Naive B cell (primary cell): ENCODE data around the gene SCO2. TPM values are rescaled to one million over a fixed set of nuclear protein-coding genes. Genes with fewer than 3 reads are reported as not detected.

Experiments used
- ATAC-seq, 2 donors: fragments of 150-1000 bp; cut with Tn5 transposase; 2 replicates each; pipeline ENCODE4 v1.10.0; 2021; ENCODE audit warnings: low read depth in 2 of 2, mild to moderate bottlenecking in 2 of 2, moderate library complexity in 2 of 2
- DNase-seq: peaks from one replicate; pipeline ENCODE4 v3.0.0; 2022
- H3K27ac Mint-ChIP-seq, 6 donors: one replicate each; pipeline ENCODE4 v1.8.0; 2020 to 2022; ENCODE audit warnings: mild to moderate bottlenecking in 6 of 6, mixed read lengths in 6 of 6, moderate library complexity in 5 of 6, inconsistent platforms in 2 of 6
- H3K27me3 Mint-ChIP-seq, 3 donors: one replicate each; pipeline ENCODE4 v1.8.0; 2021 to 2022; ENCODE audit warnings: mixed read lengths in 3 of 3, mild to moderate bottlenecking in 1 of 3
- H3K36me3 Mint-ChIP-seq, 2 donors: one replicate each; pipeline ENCODE4 v1.8.0; 2020 to 2022; ENCODE audit warnings: mixed read lengths in 2 of 2, inconsistent platforms in 1 of 2, mild to moderate bottlenecking in 1 of 2
- H3K4me1 Mint-ChIP-seq, 3 donors: one replicate each; pipeline ENCODE4 v1.8.0; 2020 to 2022; ENCODE audit warnings: mixed read lengths in 3 of 3, inconsistent platforms in 1 of 3, mild to moderate bottlenecking in 1 of 3, moderate library complexity in 1 of 3
- H3K4me3 Mint-ChIP-seq, 8 donors: one replicate each; pipeline ENCODE4 v1.8.0; 2020 to 2022; ENCODE audit warnings: mild to moderate bottlenecking in 8 of 8, mixed read lengths in 8 of 8, moderate library complexity in 8 of 8, inconsistent platforms in 2 of 8
- H3K9me3 Mint-ChIP-seq, 7 donors: one replicate each; pipeline ENCODE4 v1.8.0; 2020 to 2022; ENCODE audit warnings: mixed read lengths in 7 of 7, mild to moderate bottlenecking in 5 of 7, inconsistent platforms in 2 of 7, moderate library complexity in 1 of 7
- polyA plus RNA-seq, 6 donors: library from polyadenylated mRNA; unstranded; fragments of 300-500 nt; fragmentation: Illumina TruSeq; gene quantifications; one replicate each; pipeline ENCODE4 v1.2.3, GENCODE V29; 2021; ENCODE audit warnings: low read depth in 6 of 6

Gene SCO2
- polyA plus RNA-seq, 6 donors from 2014 or later = 2.0 to 13.9 (median 8.1) TPM

- H3K27ac Mint-ChIP-seq = no peak overlapping the region
- DNase-seq (no peak), ATAC-seq (no peak)
- H3K9me3 Mint-ChIP-seq = no peaks in the 10 kb centered on the region
- H3K27me3 Mint-ChIP-seq = no peaks in the 10 kb centered on the region
- no peaks in the 10 kb centered on the region for H3K36me3 Mint-ChIP-seq
- H3K4me3 Mint-ChIP-seq = no peak overlapping the region
- peaks cover 18% of the 10 kb centered on the region in 3 donors for H3K4me1 Mint-ChIP-seq
Measured at GRCh38 chr22:50504369-50505211, 20.8 kb downstream of the SCO2 start.

- Mint-ChIP-seq H3K9me3 (no peaks in the 10 kb centered on the region), H3K27me3 (no peaks in the 10 kb centered on the region), H3K27ac (no peak overlapping the region), H3K4me3 (no peak overlapping the region), H3K4me1 (peaks cover 9 to 11% (median 11%) of the 10 kb centered on the region in 3 donors), H3K36me3 (no peaks in the 10 kb centered on the region)
- no peak for ATAC-seq
- DNase-seq = no peak
Measured at GRCh38 chr22:50503475-50504145, 21.8 kb downstream of the SCO2 start.

- no peaks in the 10 kb centered on the region for H3K27me3 Mint-ChIP-seq
- H3K36me3 Mint-ChIP-seq = no peaks in the 10 kb centered on the region
- peaks cover 10 to 16% (median 11%) of the 10 kb centered on the region in 3 donors for H3K4me1 Mint-ChIP-seq
- no peak overlapping the region for H3K27ac Mint-ChIP-seq
- H3K9me3 Mint-ChIP-seq = no peaks in the 10 kb centered on the region
- no peak overlapping the region for H3K4me3 Mint-ChIP-seq
- ATAC-seq = no peak
- DNase-seq = no peak
Measured at GRCh38 chr22:50502628-50503474, 22.5 kb downstream of the SCO2 start.

- no peaks in the 10 kb centered on the region for H3K27me3 Mint-ChIP-seq
- no peak for DNase-seq
- H3K36me3 Mint-ChIP-seq = no peaks in the 10 kb centered on the region
- H3K27ac Mint-ChIP-seq = no peak overlapping the region
- peak overlapping the region in 2 of 8 donors; percentile 53 to 63 for H3K4me3 Mint-ChIP-seq
- ATAC-seq = no peak
- no peaks in the 10 kb centered on the region for H3K9me3 Mint-ChIP-seq
- H3K4me1 Mint-ChIP-seq = peaks cover 9 to 13% (median 10%) of the 10 kb centered on the region in 3 donors
Measured at GRCh38 chr22:50502096-50502495, 23.3 kb downstream of the SCO2 start.

GRCh38 chr22:50500452-50500851 lies 24.9 kb downstream of the SCO2 start:
- Mint-ChIP-seq H3K4me3 (peak overlapping the region in 1 of 8 donors; percentile 16), H3K27me3 (no peaks in the 10 kb centered on the region), H3K27ac (no peak overlapping the region), H3K9me3 (no peaks in the 10 kb centered on the region), H3K36me3 (no peaks in the 10 kb centered on the region), H3K4me1 (peaks cover 7 to 10% (median 8%) of the 10 kb centered on the region in 3 donors)
- DNase-seq (no peak), ATAC-seq (no peak)

- peak overlapping the region in 2 of 6 donors; percentile 42 to 73 for H3K27ac Mint-ChIP-seq
- ATAC-seq = peak; percentile 92 to 96
- H3K27me3 Mint-ChIP-seq = no peaks in the 10 kb centered on the region
- no peak overlapping the region for H3K4me3 Mint-ChIP-seq
- no peaks in the 10 kb centered on the region for H3K9me3 Mint-ChIP-seq
- peak; percentile 61 for DNase-seq
- H3K4me1 Mint-ChIP-seq = peaks cover 7 to 10% (median 8%) of the 10 kb centered on the region in 3 donors
- H3K36me3 Mint-ChIP-seq = no peaks in the 10 kb centered on the region
Measured at GRCh38 chr22:50498322-50498890, 27.0 kb downstream of the SCO2 start.

- peaks cover 7 to 10% (median 8%) of the 10 kb centered on the region in 3 donors for H3K4me1 Mint-ChIP-seq
- no peaks in the 10 kb centered on the region for H3K27me3 Mint-ChIP-seq
- ATAC-seq (no peak), DNase-seq (no peak)
- H3K36me3 Mint-ChIP-seq = no peaks in the 10 kb centered on the region
- peak overlapping the region in 1 of 6 donors; percentile 13 for H3K27ac Mint-ChIP-seq
- no peak overlapping the region for H3K4me3 Mint-ChIP-seq
- H3K9me3 Mint-ChIP-seq = no peaks in the 10 kb centered on the region
Measured at GRCh38 chr22:50497093-50497492, 28.3 kb downstream of the SCO2 start.

- peaks cover 0 to 5% (median 4%) of the 10 kb centered on the region in 3 donors for H3K27me3 Mint-ChIP-seq
- H3K27ac Mint-ChIP-seq = peak overlapping the region in 3 of 6 donors; percentile 49 to 76 (median 54)
- peaks cover 7 to 12% (median 8%) of the 10 kb centered on the region in 3 donors for H3K4me1 Mint-ChIP-seq
- ATAC-seq (peak; percentile 18 to 32), DNase-seq (no peak)
- H3K4me3 Mint-ChIP-seq = peak overlapping the region in 4 of 8 donors; percentile 5 to 68 (median 49)
- H3K9me3 Mint-ChIP-seq = no peaks in the 10 kb centered on the region
- H3K36me3 Mint-ChIP-seq = no peaks in the 10 kb centered on the region
Measured at GRCh38 chr22:50490531-50491308, 34.7 kb downstream of the SCO2 start.

GRCh38 chr22:50489363-50490243 lies 35.8 kb downstream of the SCO2 start:
- no peaks in the 10 kb centered on the region for H3K36me3 Mint-ChIP-seq
- DNase-seq (no peak), ATAC-seq (no peak)
- H3K4me3 Mint-ChIP-seq = no peak overlapping the region
- peaks cover 7 to 15% (median 8%) of the 10 kb centered on the region in 3 donors for H3K4me1 Mint-ChIP-seq
- no peaks in the 10 kb centered on the region for H3K9me3 Mint-ChIP-seq
- H3K27me3 Mint-ChIP-seq = peaks cover 0 to 10% (median 5%) of the 10 kb centered on the region in 3 donors
- H3K27ac Mint-ChIP-seq = no peak overlapping the region

- Mint-ChIP-seq H3K4me1 (peaks cover 11 to 17% (median 12%) of the 10 kb centered on the region in 3 donors), H3K27ac (no peak overlapping the region), H3K36me3 (no peaks in the 10 kb centered on the region), H3K4me3 (no peak overlapping the region), H3K27me3 (peaks cover 0 to 14% (median 5%) of the 10 kb centered on the region in 3 donors), H3K9me3 (no peaks in the 10 kb centered on the region)
- no peak for DNase-seq
- no peak for ATAC-seq
Measured at GRCh38 chr22:50488886-50489285, 36.5 kb downstream of the SCO2 start.

- H3K27me3 Mint-ChIP-seq = peaks cover 0 to 18% (median 5%) of the 10 kb centered on the region in 3 donors
- H3K9me3 Mint-ChIP-seq = no peaks in the 10 kb centered on the region
- H3K4me3 Mint-ChIP-seq = no peak overlapping the region
- H3K4me1 Mint-ChIP-seq = peaks cover 11 to 17% (median 14%) of the 10 kb centered on the region in 3 donors
- DNase-seq (no peak), ATAC-seq (no peak)
- no peak overlapping the region for H3K27ac Mint-ChIP-seq
- H3K36me3 Mint-ChIP-seq = no peaks in the 10 kb centered on the region
Measured at GRCh38 chr22:50488006-50488677, 37.3 kb downstream of the SCO2 start.
